GM18499 (cell line): ENCODE measurements around the gene GFRA3.
"Not testable (repeated sequence)": the region's sequence is repeated elsewhere in the genome, so short reads cannot be mapped to it uniquely, and the experiment has no call there.

Source experiments
- ATAC-seq: cut with Tn5 transposase; IDR thresholded peaks from one replicate; pipeline ENCODE4 v1.9.1; 2021; ENCODE audit warnings: moderate number of reproducible peaks; ENCODE audit not compliant: insufficient read depth, unreplicated experiment

The GFRA3 gene

GRCh38 chr5:138274189-138274853 lies at the start of gene GFRA3:
Gene GFRA3, minus strand, starts transcription at chr5:138274621. Its CDS starts 197 bp downstream, at chr5:138274424.
- no peak for ATAC-seq

GRCh38 chr5:138318211-138318610 lies 43.8 kb upstream of the GFRA3 start:
- ATAC-seq: not testable (repeated sequence)

- ATAC-seq: no peak
Measured at GRCh38 chr5:138316355-138316754, 41.9 kb upstream of the GFRA3 start.

GRCh38 chr5:138315751-138316278 lies 41.4 kb upstream of the GFRA3 start:
- no peak for ATAC-seq

- ATAC-seq: no peak
Measured at GRCh38 chr5:138305797-138306196, 31.4 kb upstream of the GFRA3 start.

GRCh38 chr5:138303372-138303771 lies 29.0 kb upstream of the GFRA3 start:
- ATAC-seq: no peak

- ATAC-seq: no peak
Measured at GRCh38 chr5:138289296-138289695, 14.9 kb upstream of the GFRA3 start.

GRCh38 chr5:138287246-138287645 lies 12.8 kb upstream of the GFRA3 start:
- no peak for ATAC-seq

- ATAC-seq: no peak
Measured at GRCh38 chr5:138282920-138283742, 8.7 kb upstream of the GFRA3 start.

- no peak for ATAC-seq
Measured at GRCh38 chr5:138280915-138281314, 6.5 kb upstream of the GFRA3 start.

GRCh38 chr5:138276402-138277054 lies 2.1 kb upstream of the GFRA3 start:
- ATAC-seq: no peak

- no peak for ATAC-seq
Measured at GRCh38 chr5:138275895-138276294, 1.5 kb upstream of the GFRA3 start.

GRCh38 chr5:138275379-138275782 lies 960 bp upstream of the GFRA3 start:
- no peak for ATAC-seq

GRCh38 chr5:138273834-138274188 lies 610 bp downstream of the GFRA3 start:
- ATAC-seq: no peak

GRCh38 chr5:138272681-138273080 lies 1.7 kb downstream of the GFRA3 start:
- ATAC-seq: no peak

- no peak for ATAC-seq
Measured at GRCh38 chr5:138271281-138271680, 3.1 kb downstream of the GFRA3 start.

- ATAC-seq: no peak
Measured at GRCh38 chr5:138264183-138264582, 10.2 kb downstream of the GFRA3 start.

- ATAC-seq: no peak
Measured at GRCh38 chr5:138263581-138263980, 10.8 kb downstream of the GFRA3 start.

- no peak for ATAC-seq
Measured at GRCh38 chr5:138258704-138259292, 15.6 kb downstream of the GFRA3 start.

- ATAC-seq: no peak
Measured at GRCh38 chr5:138257583-138257982, 16.8 kb downstream of the GFRA3 start.

GRCh38 chr5:138252944-138253343 lies 21.5 kb downstream of the GFRA3 start:
- ATAC-seq: no peak
